HL-60/S4 treated with phorbol 12-myristate 13-acetate at 8.2 ng/mL for 4 days and 3 days (cell line): ENCODE data around the gene FAF2.

Experiments
- in situ Hi-C: fragments of 300-500 bp; cut with MboI; formaldehyde crosslinking; loops from 2 replicates; pipeline ENCODE4 v1.15.0; 2022; ENCODE audit warnings: low sequenced_read_pairs

The FAF2 gene

DNA sequence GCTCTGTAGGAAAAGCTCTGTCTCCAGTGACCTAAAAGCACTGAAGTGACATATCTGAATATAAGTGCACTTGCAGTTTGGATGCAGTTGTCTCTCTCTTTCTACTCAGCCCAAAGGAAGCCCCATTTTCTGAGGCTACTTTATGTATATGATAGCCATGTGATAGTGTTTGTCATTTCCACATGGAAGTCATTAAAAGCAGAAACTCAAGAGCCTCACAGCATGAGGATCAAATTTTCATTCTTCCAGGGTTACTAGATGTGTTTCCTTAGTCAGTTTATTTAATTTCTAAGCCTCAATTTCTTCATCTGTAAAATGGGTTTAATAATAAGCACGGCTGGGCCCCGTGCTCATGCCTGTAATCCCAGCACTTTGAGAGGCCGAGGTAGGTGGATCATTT, 52.3 kb downstream of the FAF2 start:
- in situ Hi-C loops: no loop called here

DNA sequence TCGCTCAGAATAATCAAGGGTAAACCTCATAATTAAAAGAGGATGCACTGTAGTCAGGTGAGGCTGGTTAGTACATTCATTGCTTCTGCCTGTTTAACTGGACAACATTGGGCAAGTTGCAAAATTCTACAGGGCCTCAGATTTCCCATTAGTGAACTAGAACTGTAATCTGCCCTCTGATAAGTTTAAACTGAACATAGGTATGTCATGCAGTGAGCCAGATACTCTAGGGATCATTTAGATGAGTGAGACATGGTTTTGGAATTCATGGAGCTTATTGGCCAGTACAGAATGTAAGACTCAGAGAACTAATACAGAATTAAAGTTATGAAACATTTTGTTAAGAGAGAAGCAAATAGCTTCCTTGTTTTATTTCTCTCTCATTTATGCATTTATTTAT, 53.1 kb downstream of the FAF2 start:
- in situ Hi-C loops: no loop called here

DNA sequence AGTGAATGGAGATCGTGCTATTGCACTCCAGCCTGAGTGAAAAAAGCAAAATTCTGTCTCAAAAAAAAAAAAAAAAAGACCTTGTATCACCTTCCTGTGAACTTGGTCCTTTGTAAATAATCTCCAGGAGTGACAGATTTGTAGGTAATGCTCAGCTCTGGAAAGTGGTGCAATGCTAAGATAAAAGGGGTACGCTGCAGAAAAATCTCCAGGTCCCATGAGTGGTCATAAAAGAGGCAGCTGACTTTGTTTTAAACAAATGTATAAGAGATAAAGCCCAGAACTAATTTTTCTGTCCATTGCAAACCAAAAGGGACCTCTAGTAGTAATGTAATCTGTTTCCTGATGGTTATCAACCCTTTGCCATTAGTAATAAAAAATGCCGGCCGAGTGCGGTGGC, 55.3 kb downstream of the FAF2 start:
- in situ Hi-C loops: no loop called here

DNA sequence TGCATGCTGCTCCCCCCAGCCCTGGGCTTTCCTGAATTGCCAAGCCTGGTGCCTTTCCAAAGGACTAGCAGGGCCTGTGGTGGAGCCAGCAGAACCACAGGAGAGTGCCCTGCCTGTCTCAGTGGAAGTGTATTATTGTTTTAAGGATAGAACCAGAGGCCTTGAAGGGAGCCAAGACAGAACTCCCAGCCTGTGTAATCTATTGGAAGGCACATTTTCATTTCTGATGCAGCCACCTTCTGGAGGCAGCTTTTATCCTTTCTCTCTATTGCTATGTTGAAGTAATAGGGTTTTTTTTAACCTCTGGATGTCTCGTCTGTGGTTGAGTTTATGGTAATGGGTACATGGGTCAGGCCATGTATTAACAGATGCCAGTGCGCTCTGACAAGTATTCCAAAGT, 59.7 kb downstream of the FAF2 start:
- in situ Hi-C loops: no loop called here

DNA sequence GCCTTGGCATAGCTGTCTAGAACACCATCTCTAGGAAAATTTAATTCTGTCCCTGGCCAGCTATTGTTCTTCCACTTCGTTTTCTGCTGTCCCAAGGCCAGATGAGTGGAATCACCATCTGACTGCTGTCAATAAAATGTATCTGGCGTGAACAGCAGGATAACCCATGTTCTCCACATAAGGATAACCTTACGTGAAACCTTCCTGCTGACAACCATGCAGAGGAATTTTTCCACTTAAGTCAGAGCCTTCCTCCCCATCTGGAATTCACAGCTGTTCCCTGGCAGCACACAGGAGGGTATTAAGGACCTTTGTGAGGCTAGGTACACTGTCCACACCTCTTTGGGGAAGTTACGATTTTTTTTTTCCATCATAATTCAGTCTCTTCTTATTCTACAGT, 60.4 kb downstream of the FAF2 start:
- in situ Hi-C loops: no loop called here

DNA sequence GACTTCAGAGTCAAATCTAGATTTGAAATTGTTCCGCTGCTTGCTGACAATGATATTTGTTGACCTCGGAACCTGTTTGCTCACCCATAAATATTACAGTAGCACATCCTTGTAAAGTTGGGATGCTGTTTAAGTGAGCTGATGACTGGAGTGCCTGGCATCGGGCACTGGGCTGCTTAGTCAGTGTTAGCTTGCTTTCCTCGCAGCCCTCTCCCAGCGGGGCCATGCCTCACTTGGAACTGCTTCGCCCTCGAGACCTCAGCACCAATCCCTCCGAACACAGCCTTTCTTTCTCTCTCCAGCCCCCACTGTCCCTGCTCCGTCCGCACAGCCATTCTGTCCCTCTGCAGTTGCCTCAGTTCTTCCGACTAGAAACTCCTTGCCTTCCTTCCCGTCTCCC, 65.6 kb downstream of the FAF2 start:
- in situ Hi-C loops: no loop called here

DNA sequence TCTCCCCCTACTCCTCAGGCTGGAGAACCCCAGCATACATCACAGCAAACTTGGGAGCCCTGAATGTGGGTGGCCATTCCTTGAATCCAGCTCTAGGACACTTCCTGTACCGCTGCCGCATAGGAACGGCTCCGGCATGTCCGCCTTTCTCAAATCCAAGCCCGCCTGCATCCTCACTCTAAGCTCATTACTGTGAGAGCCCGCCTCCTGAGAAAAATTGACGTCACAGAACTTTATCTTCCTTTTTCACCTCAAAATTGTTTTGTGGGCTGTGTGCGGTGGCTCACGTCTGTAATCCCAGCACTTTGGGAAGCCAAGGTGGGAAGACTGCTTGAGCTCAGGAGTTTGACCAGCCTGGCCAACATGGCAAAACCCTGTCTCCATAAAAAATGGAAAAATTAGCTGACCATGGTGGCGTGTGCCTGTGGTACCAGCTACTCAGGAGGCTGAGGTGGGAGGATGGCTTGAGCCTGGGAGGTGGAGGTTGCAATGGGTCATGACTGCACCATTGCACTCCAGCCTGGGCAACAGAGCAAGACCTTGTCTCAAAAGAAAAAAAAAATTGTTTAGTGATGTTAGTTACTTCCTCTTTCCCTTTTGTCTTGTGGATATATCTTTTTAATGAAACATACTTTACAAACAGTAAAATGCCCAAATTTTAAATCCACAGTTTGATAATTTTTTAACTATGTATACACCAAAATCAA, 66.2 kb downstream of the FAF2 start:
- in situ Hi-C loops: no loop called here

DNA sequence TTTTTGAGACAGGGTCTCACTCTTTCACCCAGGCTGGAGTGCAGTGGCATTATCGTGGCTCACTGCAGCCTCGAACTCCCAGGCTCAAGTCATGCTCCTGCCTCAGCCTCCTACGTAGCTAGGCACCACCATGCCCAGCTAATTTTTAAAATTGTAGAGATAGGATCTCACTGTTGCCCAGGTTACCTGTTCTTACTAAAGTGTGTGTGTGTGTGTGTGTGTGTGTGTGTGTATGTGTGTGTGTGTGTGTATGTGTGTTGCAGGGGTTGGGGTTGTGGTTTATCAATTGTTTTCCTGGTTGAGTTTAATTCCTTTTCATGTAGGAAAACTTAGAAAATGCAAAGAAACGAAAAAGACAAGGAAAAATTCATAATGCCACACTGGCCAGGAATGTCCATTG, 67.2 kb downstream of the FAF2 start:
- in situ Hi-C loops: no loop called here

DNA sequence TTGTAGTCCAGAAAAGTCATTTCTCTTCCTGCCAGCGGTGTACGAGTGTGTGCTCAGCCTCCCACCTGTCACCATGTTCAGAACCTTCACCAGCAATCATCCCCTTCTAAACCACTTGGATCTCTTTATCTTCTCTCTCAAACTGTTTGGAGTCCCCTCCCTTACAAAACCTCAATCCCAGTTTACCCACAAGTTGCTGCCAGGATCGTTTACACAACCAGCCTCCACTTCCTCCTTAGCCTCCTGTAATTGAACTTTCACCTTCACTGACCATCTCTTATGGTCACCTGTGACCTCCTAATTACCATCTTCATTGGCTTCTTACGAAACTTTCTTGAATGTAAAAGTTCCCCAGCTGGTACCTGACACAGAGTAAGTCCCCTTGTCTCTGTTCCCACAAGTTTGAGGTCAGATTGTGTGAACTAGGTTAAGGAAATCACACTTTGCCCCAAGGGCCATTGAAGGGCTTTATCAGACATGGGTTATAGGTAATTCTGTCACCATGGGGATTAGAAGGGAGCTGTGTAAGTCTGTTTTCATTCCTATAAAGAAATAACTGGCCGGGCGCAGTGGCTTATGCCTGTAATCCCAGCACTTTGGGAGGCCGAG, 69.0 kb downstream of the FAF2 start:
- in situ Hi-C loops: no loop called here

DNA sequence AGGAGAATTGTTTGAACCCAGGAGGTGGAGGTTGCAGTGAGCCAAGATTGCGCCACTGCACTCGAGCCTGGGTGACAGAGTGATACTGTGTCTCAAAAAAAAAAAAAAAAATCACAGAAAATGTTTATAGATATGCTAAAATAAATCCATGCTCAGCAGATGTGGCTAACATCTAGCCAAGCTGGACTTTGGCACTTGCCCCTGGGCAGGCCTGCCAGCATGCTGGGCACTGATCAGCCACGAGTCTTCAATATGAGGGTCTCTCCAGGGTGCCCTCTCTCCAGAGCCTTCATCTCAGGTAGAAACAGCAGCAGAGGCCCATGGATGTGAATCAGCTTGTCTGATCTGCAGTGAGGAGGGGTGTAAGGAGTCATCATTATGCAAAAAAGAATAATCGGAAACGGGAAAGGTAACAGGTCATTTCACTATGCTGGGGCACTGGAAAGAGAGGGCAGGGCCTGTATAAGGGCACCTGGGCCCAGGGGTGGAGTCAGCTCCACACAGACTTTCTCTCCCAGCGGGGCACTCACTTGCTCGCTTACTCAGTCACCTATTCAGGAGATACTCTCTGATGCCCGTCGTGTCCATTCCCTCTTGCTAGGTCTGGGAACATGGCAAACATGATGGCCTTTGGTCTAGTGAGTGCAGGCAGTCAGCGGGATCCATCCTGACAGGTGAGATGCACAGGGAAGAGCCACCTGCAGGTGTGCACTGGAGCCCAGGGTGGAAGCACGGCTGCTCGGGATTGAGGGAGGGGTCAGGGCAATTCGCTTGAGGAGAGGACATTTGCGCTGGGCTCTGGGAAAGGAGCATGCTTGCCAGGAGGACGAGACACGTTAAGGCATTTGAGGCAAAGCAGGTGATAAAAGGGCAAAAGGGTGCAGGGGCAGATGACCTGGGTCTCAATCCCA, 71.9 kb downstream of the FAF2 start:
- in situ Hi-C loops: no loop called here

DNA sequence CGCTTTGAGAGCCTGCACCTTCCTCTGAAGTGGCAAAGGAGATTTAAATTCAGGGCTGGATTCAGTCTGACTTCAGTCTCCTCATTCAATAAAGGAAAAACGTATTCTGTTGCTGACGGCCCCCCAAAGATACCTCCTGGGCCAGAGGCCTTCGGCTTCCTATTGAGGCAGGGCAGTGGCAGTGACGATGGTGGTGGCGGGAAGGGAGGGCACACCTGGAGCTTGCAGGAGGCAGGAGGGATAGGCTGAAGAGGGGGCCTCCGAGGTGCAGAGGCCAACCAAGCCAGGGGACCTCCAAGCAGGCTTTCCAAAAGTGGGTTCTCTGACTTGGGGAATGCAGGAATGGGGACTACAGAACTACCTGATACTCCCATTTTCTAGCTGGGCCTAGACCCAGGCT, 73.1 kb downstream of the FAF2 start:
- in situ Hi-C loops: no loop called here

DNA sequence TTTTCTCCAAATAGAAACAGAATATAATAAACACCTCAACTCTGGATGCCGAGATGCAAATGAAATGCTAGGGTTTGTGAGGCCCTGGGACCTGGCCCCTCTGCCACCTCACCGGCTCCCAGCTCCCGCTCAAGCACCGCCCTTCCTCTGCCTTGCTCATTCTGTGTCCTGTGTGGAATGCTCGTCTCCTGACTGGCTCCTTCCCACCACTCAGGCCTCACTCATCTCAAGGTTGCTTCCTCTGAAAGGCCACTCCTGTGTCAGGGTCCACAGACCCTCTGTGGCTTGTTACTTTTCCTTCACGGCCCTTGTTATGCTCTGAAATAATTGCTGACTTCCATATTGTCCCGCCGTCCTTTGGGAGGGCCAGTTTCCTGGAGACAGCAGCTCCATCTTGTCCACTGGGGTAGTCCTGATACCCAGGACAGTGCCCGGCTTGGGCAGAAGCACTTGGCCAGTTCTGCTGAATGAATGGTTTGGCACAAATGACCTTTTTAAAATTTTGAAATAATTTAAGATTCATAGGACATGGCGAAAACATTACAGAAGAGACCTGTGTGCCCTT, 73.6 kb downstream of the FAF2 start:
- in situ Hi-C loops: no loop called here

DNA sequence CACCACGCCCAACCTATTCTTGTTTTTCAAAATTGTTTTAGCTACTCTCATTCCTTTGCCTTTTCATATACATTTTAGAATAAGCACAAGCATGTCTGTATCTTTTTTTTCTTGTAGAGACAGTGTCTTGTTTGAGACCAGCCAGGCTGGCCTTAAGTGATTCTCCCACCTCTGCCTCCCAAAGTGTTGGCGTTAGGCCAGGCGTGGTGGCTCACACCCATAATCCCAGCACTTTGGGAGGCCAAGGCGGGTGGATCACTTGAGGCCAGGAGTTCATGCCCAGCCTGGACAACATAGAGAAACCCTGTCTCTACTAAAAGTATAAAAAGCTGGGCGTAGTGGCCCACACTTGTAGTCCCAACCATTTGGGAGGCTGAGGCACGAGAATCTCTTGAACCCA, 76.0 kb downstream of the FAF2 start:
- in situ Hi-C loops: no loop called here

DNA sequence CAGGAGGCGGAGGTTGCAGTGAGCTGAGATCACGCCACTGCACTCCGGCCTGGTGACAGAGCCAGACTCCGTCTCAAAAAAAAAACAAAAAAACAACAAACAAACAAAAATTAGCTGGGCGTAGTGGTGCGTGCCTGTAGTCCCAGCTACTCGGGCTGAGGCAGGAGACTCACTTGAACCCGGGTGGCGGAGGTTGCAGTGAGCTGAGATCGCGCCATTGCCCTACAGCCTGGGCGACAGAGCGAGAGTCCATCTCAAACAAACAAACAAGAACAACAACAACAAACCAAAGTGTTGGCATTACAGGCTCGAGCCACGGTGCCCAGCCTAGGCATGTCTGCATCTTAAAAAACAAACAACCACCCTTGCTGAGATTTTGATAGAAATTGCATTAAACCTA, 76.8 kb downstream of the FAF2 start:
- in situ Hi-C loops: no loop called here

DNA sequence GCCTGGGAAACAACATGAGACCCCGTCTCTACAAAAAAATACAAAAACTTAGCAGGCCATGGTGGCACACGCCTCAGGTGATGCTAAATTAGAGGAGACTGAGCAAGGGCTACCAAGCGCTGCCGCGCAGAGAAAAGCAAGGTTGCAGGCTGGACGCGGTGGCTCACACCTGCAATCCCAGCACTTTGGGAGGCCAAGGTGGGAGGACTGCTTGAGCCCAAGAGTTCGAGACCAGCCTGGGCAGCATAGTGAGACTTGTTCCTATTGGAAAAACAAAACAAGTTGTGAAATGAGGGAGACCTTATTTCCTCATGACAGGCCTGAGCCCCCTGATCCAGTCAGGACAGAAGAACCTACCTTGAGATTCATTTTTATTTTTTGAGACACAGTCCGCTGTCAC, 77.5 kb downstream of the FAF2 start:
- in situ Hi-C loops: no loop called here

DNA sequence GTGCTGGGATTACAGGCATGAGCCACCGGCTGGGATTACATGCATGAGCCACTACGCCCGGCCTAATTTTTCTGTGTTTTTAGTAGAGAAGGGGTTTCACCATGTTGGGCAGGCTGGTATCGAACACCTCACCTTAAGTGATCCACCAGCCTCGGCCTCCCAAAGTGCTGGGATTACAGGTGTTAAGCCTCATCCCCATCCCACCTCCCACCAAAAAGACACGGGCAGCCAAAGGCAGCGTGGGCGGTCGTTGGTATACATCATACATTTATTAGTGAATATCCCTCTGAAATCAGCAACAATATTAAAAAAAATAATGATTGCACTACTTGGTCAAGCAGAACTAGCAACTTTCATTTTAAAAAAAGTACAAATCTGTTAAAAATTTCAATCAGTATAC, 78.3 kb downstream of the FAF2 start:
- in situ Hi-C loops: no loop called here

DNA sequence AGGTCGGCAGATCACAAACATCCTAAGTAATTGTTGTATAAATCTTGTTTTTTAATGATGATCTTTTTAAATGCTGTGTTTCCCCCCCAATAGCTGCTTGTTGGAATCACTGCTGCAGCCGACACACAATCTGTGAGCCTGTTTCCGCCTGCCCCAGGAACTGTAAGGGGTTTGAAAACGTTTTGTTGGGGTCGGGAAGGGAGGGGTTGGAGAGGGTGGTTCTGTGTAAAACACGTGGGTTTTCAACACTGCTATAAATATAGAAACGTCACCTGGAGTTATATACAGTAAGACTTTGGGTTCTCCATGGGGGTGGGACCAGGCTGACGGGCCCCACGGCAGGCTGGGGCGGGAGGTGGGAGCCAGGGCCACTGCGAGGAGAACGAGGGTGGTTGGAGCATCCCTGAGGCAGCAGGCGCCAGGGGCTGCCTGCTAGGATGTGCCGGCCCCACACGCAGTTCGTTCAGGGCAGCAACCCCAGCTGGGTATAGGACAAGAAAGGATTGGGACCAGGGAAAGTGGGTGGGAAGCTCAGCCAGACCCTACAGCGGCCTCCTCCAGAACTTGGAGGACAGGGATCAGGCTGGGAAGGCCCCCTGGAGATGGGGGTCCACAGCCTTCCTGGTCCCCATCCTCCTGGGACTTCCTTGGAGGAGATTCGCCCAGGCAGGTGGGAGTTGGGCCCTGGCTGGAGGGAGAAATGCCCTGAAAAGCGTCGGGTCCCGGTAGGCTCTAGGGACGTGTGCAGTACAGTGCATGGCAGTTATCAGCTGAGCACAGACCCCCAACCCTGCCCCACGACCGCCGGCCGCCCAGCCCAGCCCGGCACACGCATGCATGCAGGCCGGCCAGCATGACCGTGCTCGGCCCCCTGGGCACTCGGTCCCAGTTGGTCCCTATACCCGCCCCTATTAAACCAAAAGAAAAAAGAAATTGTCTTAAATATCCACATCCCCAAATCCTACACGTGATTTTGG, 79.3 kb downstream of the FAF2 start:
- in situ Hi-C loops: no loop called here

DNA sequence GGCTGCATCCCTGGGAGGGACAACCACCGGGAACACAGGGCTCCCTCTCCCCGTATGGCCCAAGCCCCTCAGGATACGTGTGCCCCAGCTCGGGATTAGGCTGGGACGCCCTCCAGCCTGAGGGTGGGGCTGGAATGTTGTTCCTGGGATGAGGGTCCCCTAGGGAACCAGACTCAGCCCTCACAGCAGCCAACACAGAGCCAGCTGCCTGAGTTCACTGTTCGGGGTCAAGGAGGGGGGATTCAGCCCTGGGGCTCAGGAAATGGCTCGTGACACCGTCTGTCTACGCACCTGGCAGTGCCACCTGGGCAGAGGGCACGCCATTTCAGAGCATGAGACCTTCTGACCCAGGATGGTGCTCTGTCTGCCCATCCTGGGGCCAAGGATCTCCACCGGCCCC, 80.1 kb downstream of the FAF2 start:
- in situ Hi-C loops: no loop called here

DNA sequence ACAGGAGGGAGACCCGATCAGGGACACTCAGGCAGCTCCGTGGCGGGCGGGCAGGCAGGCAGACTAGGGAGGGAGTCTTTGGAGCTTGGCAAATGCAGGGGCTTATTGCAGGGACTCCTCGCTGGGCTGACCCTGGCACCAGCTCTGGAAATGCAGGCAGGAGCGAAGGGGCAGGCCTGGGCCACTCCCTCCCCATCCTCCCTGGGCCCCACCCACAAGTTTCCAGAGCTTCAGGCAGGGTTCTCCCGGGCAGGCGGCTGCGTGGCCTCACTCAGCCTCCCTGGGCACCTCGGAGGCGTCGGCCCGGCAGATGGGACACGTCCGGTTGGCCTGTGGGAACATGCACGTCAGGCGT, 80.6 kb downstream of the FAF2 start:
- in situ Hi-C loops: no loop called here

DNA sequence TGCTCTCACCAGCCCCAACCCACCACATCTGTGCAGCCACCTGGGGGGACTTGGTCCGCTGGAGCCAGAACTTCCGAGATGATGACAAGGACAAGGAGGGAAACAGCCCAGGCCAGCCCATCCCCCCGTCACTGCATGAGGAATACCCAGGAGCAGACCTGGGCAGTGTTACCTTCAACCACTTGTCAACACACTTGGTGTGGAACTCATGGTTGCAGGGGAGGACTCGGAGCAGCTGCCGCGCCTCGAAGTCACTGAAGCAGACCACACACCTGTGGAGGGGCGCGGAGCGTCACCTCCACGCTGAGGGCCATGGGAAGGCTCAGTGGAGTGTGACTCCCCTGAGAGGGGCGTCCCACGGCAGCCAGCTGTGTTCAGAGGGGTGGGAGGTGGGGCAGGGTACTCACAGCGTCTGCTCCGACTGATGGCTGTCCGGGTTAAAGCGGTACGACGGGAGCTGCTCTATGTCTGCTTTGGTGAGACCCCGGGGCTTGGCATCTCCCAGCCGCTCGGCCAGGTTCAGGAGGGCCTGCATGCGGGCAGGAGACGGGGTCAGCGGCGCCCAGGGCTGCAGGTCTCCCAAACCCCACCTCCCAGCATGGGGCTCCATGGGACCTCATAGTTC, 81.0 kb downstream of the FAF2 start:
- in situ Hi-C loops: no loop called here
